Measurements from ENCODE around the gene ALG2. TPM values are rescaled to one million over a fixed set of nuclear protein-coding genes. Genes with fewer than 3 reads are reported as not detected.

The ALG2 gene
- total RNA-seq, 2 experiments from 2014 or later = 21.7 to 23.7 TPM

GRCh38 chr9:99169086-99169485, 52.7 kb downstream of the ALG2 start:
- Mint-ChIP-seq H3K4me1 (peaks cover 62% of the 10 kb centered on the region), H3K9me3 (peaks cover 3% of the 10 kb centered on the region), H3K27ac (no peak overlapping the region), H3K36me3 (no peaks in the 10 kb centered on the region), H3K4me3 (no peak overlapping the region), H3K27me3 (no peaks in the 10 kb centered on the region)
- DNase-seq (no peak), ATAC-seq (ENCODE audit: low read depth) (no peak)
- POLR2A ChIA-PET = no interaction called here

DNA sequence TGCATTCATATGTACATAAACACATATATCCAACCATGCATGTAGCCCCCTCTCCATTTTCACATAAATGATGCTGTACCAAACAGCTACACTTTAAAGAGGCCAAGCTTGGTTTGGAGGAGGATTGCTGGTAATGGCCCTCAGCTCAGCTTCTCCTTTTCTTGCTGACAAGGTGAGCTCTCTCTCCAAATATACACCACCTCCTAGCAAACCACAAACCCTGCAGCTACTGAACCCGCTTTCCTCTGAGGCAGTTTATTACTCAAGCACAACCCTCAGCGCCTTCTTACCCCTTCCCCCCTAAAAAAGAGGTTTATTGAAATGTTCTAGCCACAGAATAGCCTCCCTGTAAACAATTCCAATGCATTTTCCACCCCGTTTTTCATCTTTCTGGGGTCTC, 54.0 kb downstream of the ALG2 start:
- POLR2A ChIA-PET = interaction anchor here (0.6 to 2.0 kb wide), 6 partner anchors 10 to 306 kb away, joined by 3 to 6 read pairs (median 3); partner anchors contain the start of gene ALG2
- Mint-ChIP-seq H3K27me3 (no peaks in the 10 kb centered on the region), H3K4me3 (peak overlapping the region; percentile 68), H3K4me1 (peaks cover 63% of the 10 kb centered on the region), H3K9me3 (peaks cover 3% of the 10 kb centered on the region), H3K27ac (peak overlapping the region; percentile 81), H3K36me3 (no peaks in the 10 kb centered on the region)
- DNase-seq = no peak
- peak; percentile 51 for ATAC-seq (ENCODE audit: low read depth)

DNA sequence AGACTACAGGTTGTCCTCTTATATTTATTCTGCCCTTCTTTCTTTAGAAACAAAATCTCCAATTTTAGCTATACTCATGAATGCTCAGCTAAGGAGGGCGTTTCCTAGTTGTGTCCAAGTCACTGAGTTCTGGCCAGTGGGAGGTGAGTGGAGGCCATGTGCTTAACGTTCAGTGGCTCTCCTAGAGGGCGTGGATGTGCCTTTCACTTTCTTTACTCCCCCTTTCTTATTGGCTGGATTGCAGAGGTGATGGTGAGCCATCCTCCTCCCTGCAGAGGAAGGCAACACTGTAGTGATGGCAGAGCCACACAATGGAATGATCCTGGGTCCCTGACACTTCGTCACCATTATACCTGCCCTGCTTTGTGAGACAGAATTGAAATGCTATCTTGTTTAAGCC, 54.6 kb downstream of the ALG2 start:
- Mint-ChIP-seq H3K4me3 (peak overlapping the region; percentile 68), H3K27ac (peak overlapping the region; percentile 81), H3K36me3 (no peaks in the 10 kb centered on the region), H3K4me1 (peaks cover 65% of the 10 kb centered on the region), H3K9me3 (peaks cover 3% of the 10 kb centered on the region), H3K27me3 (no peaks in the 10 kb centered on the region)
- no peak for DNase-seq
- ATAC-seq (ENCODE audit: low read depth) = peak; percentile 53
- POLR2A ChIA-PET = interaction anchor here (0.6 to 2.0 kb wide), 5 partner anchors 11 to 306 kb away, joined by 3 to 6 read pairs (median 3); no protein-coding TSS in a partner anchor

Other genes with a start within 250 kb of the ALG2 start
- 10 to 100 TPM; 82.7 to 83.5 TPM for gene TGFBR1, start 116.8 kb downstream of the ALG2 start, total RNA-seq
- 10 to 100 TPM; 83.8 to 87.8 TPM for gene SEC61B, start 340 bp upstream of the ALG2 start, total RNA-seq